Measurements from ENCODE around the gene OPN1SW. TPM values are rescaled to one million over a fixed set of nuclear protein-coding genes. Genes with fewer than 3 reads are reported as not detected.

OPN1SW gene, protein sequence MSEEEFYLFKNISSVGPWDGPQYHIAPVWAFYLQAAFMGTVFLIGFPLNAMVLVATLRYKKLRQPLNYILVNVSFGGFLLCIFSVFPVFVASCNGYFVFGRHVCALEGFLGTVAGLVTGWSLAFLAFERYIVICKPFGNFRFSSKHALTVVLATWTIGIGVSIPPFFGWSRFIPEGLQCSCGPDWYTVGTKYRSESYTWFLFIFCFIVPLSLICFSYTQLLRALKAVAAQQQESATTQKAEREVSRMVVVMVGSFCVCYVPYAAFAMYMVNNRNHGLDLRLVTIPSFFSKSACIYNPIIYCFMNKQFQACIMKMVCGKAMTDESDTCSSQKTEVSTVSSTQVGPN
- polyA plus RNA-seq (ENCODE audit: insufficient read length in 10 of 10): 1 to 10 TPM; 1.7 to 4.2 (median 2.3) TPM
- long read RNA-seq, donor 1: 0 reads
- long read RNA-seq, donor 2: 0 reads
- long read RNA-seq, donor 3: 0 reads
- long read RNA-seq, donor 4: 0 reads
- long read RNA-seq, donor 5: 0 reads
- long read RNA-seq, donor 6: 0 reads
- long read RNA-seq, donor 7: 0 reads
- long read RNA-seq, donor 8: 0 reads
- long read RNA-seq, donor 9: 0 reads

DNA sequence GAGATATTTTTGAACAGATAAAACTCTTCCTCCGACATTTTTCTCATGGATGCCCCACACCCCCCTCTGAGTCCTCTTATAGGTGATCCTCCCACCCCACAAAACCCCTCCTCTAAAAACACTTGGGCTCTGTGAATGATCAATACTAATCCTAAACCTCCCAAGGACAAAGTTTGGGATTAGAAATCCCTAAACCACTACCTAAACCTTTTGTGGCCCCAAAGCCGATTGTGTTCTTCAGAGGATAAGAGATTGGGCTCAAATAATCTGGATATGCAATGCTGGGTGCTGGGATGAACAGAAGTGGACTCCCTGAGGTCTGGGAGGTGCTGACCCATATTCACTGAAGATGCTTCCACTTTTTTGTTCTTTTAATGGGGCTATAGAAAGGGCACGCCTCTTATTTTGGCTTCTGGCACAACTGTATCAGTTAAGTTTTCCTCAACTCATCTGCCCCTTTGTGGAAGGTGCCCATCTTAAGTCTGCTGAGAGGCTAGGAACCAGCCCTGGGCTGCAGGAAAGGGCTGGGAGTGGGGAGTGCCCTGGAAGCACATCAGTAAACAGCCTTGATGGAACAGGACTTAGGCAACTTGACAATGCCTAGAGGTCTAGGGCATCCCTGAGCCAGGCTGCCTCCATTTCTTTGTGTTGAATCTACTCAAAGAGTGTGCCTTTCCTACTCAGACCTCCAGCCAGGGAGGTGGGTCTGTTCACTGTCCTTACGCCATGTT is at the start of gene OPN1SW:
Gene OPN1SW, minus strand, starts transcription at position 51 of the 731 bp plus-strand sequence. Its CDS starts 13 bp downstream, at position 38.
- no peak for DNase-seq

GRCh38 chr7:128821724-128822123 is 46.1 kb upstream of the OPN1SW start:
- no peak for DNase-seq

DNA sequence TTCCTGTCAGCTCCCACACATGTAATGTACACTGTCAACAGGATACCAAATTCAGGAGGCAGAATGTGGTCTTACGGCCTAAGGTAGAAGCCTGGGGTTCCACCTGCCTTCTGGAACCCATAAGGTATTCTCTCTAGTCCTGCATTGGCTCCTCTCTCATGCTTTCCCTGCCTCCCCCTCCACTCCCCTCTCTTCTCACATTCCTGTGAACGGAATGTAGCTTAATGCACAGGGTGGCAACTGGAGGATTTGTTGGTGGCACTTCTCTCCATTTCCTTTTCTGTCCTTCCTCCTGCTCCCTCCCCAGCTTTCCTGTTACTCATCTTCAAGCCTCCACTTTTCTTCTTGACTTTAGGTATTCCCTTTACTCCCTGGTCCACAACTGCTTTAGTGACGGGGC is 43.1 kb upstream of the OPN1SW start:
- no peak for DNase-seq

GRCh38 chr7:128815289-128815942 is 39.8 kb upstream of the OPN1SW start:
- no peak for DNase-seq

DNA sequence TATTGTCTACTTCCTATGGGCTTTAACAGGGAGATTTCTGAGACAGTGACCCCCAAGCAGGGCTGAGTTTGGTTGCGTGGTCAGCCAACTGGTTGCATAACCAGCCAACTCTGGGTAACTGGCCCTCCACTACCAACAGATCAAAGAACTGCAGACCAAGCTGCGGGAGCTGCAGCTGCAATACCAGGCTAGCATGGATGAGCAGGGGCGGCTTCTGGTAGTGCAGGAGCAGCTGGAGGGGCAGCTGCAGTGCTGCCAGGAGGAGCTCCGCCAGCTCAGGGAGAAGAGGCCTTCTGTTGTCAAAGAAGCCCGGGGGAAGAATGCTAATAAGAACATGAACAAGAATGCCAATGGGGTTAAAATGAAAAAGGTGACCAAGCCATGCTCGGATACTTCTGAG is 38.9 kb upstream of the OPN1SW start:
- peak in 2 of 3 donors; percentile 32 to 60 for DNase-seq

GRCh38 chr7:128812514-128813168 is 37.0 kb upstream of the OPN1SW start:
- peak in 2 of 3 donors; percentile 33 to 66 for DNase-seq

DNA sequence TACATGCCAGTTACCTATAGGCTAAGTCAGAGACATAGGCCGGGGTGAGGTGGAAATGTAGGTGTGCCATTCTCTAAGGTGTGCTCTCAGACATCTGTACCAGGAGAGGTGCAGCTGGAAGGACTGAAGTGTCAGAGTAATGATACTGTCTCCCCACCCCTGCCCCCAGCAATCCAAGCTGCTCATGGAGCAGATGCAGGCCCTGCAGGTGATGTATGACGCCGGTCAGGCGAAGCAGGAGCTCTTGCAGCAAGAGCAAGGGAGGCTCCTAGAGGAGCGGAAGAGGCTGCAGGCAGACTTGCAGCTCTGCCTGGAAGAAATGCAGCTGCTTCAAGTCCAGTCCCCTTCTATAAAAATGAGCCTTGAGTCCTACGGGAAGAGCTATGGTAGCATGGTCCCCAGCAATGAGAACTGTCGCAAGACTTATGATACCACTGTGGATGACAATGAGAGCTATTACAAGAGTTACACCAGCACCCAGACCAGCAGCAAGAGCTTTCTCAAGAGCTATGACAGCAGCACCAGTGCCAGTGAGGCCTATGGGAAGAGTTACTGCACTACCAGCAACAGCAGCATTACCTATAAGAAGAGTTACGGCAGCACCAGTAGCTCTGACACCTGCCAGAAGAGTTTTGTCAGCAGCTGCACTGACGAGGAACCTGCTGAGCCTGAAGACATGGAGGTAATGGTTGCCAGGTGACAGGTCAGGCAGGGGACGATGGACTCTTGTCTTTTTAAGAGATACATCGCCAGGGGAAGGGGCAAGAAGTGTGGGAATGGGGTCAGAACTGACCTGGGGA is 36.2 kb upstream of the OPN1SW start:
- DNase-seq: no peak

GRCh38 chr7:128810997-128811396 is 35.4 kb upstream of the OPN1SW start:
- no peak for DNase-seq

GRCh38 chr7:128810473-128810872 is 34.9 kb upstream of the OPN1SW start:
- DNase-seq: no peak

- no peak for DNase-seq
These were observed 33.8 kb upstream of the OPN1SW start for GRCh38 chr7:128809363-128809762.

GRCh38 chr7:128807191-128807590 is 31.6 kb upstream of the OPN1SW start:
- peak in 2 of 3 donors; percentile 40 to 54 for DNase-seq

DNA sequence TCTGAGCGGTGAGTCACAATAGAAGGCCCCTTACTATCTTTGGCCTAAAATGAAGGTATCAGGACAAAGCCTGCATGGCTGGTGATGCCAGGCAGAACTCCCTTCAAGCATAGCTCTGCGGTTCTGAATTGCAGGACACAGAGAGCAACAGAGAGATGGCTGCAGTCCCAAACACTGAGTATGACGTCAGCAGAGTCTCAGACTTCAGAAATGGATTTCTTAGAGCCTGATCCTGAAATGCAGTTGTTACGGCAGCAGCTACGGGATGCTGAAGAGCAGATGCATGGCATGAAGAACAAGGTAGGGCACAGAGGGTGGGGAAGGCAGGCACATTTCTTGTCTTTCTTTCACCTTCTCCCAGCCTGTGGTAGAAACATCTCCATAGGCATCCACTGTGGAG is 29.6 kb upstream of the OPN1SW start:
- DNase-seq: no peak

GRCh38 chr7:128804484-128804883 is 28.9 kb upstream of the OPN1SW start:
- DNase-seq: no peak

- no peak for DNase-seq
These were observed 26.2 kb upstream of the OPN1SW start for GRCh38 chr7:128801667-128802418.

- no peak for DNase-seq
These were observed 25.4 kb upstream of the OPN1SW start for GRCh38 chr7:128801003-128801402.

- DNase-seq: no peak
These were observed 25.0 kb upstream of the OPN1SW start for GRCh38 chr7:128800567-128800966.

DNA sequence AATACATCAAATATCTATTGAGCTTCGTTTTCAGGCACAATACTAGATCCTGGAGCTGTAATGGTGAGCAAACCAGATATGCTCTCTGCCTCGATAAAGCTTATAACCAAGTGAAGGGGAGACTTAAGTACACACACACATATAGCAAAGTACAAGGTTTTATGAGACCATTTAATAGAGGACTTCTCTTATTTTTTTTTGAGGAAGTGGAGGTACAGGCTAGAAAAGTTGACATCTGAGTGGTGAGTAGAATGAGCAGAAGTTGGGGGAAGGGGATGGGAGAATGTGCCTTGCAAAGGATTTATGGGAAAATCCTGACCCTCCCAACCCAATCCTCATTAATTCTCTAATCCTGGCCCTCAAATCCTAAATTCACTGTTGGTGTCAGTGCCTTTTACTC is 23.9 kb upstream of the OPN1SW start:
- no peak for DNase-seq

- DNase-seq: peak; percentile 63 to 82 (median 74)
These were observed 20.7 kb upstream of the OPN1SW start for GRCh38 chr7:128796327-128796726.

DNA sequence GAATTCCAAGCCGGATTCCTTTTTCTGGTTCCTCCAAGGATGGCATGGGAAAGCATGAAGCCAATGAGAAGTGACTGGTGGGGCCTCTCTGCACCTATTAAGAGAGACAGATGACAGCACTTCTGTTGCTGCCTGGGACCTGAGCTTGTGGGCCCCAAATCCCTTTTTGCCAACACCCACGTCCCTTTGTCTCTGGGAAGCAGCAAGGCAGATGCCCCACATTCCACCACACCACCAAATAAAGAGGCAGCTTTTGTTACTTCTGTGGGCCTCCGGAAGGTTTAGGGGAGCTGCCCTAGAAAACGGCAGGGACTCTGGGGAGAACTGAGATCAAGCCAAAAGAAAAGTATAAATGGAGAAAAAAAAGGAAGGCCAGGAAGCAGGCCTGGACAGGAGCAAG is 19.5 kb upstream of the OPN1SW start:
- DNase-seq: no peak

GRCh38 chr7:128794436-128794835 is 18.8 kb upstream of the OPN1SW start:
- DNase-seq: no peak
